ENCODE measurements around the gene SCN2B.

SCN2B gene

DNA sequence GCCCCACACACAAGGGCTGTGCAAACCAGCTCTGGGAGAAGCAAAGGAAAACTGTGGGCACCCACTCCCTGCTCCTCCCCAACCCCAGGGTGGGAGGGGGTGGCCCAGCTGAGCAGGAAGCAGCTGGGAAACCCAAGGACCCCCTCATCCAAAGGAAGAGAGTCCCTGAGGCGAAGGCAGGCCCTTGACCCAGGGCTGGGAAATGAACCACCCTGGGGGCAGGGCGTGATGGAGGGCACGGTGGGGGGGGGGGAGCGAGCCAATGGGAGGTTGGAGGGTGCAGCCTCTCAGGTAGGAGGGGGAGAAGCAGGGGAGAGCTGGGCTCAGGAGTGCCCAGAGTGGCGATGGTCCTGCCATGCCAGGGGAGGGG, 40.7 kb downstream of the SCN2B start:
- DNase-seq (ENCODE audit: low spot score): no peak
- TF ChIP-seq, protein P1, sequence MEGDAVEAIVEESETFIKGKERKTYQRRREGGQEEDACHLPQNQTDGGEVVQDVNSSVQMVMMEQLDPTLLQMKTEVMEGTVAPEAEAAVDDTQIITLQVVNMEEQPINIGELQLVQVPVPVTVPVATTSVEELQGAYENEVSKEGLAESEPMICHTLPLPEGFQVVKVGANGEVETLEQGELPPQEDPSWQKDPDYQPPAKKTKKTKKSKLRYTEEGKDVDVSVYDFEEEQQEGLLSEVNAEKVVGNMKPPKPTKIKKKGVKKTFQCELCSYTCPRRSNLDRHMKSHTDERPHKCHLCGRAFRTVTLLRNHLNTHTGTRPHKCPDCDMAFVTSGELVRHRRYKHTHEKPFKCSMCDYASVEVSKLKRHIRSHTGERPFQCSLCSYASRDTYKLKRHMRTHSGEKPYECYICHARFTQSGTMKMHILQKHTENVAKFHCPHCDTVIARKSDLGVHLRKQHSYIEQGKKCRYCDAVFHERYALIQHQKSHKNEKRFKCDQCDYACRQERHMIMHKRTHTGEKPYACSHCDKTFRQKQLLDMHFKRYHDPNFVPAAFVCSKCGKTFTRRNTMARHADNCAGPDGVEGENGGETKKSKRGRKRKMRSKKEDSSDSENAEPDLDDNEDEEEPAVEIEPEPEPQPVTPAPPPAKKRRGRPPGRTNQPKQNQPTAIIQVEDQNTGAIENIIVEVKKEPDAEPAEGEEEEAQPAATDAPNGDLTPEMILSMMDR (conservative IDR thresholded peaks at IDR 0.05; ENCODE audit: low read depth): no peak
- ChIA-PET POLR2A (ENCODE audit: low non-redundant PET) (no interaction called here), CTCF (no interaction called here)
- no peak overlapping the region for H3K27ac ChIP-seq

DNA sequence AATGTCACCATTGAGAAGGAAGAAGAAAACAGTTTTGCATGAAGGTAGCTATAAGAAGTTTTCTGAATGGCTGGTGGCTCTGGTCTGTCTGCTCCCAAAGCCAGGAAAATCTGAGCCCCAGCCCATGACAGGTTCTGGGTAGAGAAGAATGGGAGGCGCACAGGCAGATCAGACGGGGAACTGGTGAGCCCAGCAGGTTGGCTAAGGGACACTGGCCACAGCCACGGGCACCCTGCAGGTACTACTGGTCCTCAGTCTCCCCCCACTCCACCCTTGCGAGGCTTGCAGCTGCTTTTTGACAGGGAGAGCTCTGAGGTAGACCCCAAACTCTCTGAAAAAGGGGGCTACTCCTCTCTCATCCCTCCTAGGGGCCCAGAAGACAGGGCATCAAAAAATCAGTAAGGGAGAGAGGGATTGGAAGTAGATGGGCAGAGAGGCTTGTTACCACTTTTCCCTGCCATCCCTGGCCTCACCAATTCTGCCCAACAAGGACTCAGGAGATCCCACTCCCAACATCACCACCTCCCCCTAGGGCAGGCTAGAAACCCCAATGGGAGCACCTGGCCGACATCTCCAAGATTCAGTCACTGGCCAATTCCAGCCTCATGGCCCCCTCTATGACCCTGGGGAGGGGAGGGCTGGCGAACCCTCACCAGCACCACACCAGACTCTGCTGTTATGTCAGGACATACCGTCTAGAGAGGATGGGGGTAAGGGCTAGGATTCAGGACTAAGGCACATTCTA, 41.2 kb downstream of the SCN2B start:
- DNase-seq (ENCODE audit: low spot score): no peak
- CTCF ChIA-PET: no interaction called here
- TF ChIP-seq, protein P1 (conservative IDR thresholded peaks at IDR 0.05; ENCODE audit: low read depth): no peak
- POLR2A ChIA-PET (ENCODE audit: low non-redundant PET): no interaction called here
- H3K27ac ChIP-seq: no peak overlapping the region

DNA sequence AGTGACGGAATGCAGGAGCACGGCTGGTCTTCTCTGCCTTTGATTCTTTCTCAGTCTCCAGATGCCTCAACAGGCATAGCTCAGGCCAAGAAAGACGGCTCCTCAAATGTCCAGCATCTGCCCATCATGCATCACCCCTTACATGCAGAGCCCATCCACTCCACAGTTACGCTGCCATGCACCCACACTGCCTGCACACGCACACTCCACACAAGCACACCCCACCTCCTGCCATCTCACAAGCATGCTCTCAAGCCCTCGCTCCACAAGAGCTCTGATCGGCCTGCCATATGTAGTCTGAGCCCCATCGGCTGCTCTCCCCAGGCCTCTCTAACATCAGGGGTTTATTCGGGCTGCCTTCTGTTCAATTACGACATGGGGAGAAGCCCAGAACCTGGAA, 42.6 kb downstream of the SCN2B start:
- TF ChIP-seq, protein P1 (conservative IDR thresholded peaks at IDR 0.05; ENCODE audit: low read depth): no peak
- H3K27ac ChIP-seq: no peak overlapping the region
- ChIA-PET POLR2A (ENCODE audit: low non-redundant PET) (interaction anchor here (0.5 kb wide), 1 partner anchor 782 kb away, joined by 3 read pairs; no protein-coding TSS in a partner anchor), CTCF (interaction anchor here (0.6 kb wide), 1 partner anchor 220 kb away, joined by 3 read pairs; no protein-coding TSS in a partner anchor)
- DNase-seq (ENCODE audit: low spot score): no peak

DNA sequence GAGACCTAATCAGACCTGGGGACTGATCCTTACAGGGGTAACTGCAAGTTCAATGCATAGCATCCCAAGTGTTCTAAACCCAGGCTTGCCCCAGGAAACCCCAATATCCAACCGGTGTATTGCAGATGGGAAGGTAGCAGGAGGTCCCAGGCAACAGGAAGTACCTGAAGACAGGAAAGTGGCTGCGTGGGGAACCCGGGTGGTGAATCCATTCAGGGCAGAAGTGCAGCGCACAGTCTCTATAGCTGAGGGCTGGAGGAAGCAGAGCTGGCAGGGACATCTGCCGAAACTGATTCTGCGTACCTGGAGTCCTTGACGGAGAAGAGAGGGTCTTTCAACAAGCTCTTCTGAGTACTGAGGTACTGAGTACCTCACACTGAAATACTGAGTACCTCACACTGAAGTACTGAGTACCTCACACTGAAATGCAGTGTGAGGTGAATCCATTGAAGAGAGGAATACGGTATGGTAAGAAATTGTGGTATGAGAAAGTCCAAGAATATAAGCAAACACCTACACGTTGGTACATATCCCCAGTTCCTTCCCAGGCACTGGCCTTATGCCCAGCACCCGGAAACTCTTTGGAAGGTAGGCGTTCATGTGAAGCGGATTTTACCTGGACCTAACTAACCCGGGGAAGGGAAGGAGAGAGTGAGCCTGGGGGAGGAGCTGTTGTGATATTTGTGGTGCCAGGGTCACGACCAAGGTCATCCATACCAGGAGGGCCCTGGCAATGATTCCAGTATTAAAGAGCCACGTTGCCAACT, 43.9 kb downstream of the SCN2B start:
- DNase-seq (ENCODE audit: low spot score): no peak
- POLR2A ChIA-PET (ENCODE audit: low non-redundant PET): no interaction called here
- CTCF ChIA-PET: no interaction called here
- no peak overlapping the region for H3K27ac ChIP-seq
- TF ChIP-seq, protein P1 (conservative IDR thresholded peaks at IDR 0.05; ENCODE audit: low read depth): no peak

DNA sequence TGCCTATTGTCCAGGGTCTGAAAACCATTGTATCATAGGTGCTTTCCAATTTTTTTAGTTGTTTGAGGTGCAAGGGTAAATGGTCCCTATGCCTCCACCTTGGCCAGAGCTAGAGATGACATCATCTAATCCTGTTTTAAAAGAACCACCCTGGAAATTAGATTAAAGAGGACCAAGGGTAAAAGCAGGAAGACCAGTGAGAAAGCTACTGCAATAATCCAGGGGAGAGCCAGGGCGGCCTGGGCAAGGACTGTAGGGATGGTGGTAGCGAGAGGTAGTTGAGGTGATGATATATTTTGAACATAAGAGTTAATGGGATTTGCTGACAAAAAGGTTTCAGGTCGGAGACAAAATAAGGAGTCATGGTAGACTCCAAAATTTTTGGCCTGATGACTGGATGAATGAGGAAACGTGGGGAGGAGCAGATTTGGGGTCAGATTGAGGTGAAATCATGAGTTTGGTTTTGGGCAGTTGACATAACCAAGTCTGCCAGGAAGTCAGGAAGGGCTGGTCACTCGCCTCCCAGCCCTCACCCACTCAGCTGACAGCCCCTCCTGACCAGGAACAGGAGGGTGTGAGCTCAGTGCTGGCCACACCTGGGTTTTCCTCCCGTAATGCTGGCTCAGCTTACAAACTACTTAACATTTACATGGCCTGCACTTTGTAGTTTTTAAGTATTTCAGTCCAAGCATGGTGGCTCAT, 46.8 kb downstream of the SCN2B start:
- ChIA-PET CTCF (no interaction called here), POLR2A (ENCODE audit: low non-redundant PET) (no interaction called here)
- H3K27ac ChIP-seq: no peak overlapping the region
- no peak for DNase-seq (ENCODE audit: low spot score)
- TF ChIP-seq, protein P1 (conservative IDR thresholded peaks at IDR 0.05; ENCODE audit: low read depth): no peak

DNA sequence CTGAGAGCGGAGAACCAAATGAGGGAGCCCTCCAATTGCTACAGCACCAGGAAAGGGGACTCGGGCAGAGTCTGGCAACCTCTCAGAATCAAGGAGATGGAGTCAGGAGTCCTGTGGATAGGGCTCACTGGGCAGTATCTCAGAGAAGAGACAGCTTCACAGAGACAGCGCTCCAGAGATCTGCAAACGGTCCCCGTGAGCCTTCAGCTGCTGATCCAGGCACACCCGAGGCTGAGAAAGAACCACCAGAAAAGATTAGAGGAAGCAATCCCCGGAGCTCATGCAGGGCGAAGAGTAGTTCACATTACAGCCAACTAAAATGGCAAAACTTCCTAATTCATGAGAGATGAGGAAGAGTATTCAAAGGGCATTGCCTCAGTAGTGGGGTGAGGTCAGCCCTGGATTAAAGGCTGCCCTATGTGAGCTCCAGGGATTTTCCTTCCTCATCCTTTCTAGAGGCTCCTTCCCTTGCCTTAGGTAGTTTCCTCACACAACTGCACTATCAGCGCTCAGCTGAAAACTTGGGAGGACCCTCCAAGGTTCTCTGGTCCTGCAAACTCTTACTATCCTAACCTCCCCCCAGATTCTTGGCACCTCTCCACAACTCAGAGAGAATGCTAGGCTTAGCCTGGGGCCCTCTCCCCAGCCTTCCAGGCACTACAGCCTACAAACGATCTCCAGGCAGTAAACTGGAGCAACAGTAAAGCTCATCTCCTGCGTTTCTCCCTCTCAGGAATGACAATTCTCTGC, 47.5 kb downstream of the SCN2B start:
- TF ChIP-seq, protein P1 (conservative IDR thresholded peaks at IDR 0.05; ENCODE audit: low read depth): no peak
- no peak for DNase-seq (ENCODE audit: low spot score)

More for the DNA sequence above, 47.5 kb downstream of the SCN2B start:
- CTCF ChIA-PET: no interaction called here
- H3K27ac ChIP-seq: no peak overlapping the region
- POLR2A ChIA-PET (ENCODE audit: low non-redundant PET): no interaction called here

Data from RWPE1 (cell line).